ENCODE results near the gene HMX1.

HMX1 gene

DNA sequence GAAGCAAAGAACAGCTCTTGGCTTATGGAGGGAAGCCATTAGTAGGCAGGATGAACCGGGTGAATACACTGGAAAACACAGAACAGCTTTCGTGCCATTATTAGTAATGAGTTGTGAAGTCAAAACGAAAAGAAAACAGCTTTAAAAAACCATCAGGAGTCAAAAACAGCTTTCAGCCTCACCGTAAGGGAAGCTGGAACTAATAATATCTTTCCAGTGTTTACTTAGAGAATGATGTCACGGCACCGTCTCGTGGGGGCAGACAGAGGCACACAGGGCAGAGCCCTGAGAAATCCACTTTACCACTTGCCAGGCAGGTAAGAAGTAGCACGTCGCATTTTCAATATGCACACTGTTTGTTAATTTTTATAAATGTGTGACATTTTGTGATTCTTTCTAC lies 37.9 kb upstream of the HMX1 start:
- DNase-seq (no peak), ATAC-seq (no peak)

GRCh38 chr4:8908206-8908893 lies 36.7 kb upstream of the HMX1 start:
- DNase-seq = no peak
- ATAC-seq = no peak

DNA sequence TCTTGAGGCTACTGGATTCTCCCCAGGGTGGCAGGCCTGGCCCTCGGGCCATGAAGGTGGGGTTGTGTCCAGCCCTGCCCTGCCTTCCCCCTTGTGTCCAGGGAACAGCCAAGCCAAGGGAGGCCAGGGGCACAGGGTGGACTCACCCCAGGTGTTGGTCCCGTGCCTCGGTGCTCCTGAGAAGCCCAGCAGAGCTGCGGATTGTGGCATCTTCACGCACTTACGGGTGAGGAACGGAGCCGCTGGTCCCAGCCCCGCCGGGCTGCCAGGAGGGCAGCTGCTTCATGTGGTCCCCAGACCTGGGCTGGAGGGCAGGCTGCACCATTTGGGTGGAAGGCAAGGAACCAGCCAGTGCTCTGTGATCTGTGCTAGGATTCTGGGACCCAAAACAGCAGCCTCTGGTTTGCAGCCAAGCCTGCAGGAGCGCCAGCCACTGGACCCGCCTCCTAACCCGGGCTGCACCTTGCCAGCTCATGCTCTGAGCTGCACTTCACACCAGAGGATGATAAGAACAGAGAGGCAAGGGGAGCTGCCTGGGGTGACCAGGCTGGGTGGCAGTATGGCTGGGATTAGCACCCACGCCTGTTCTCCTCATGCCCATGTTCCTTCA lies 36.1 kb upstream of the HMX1 start:
- no peak for DNase-seq
- ATAC-seq = no peak

GRCh38 chr4:8906991-8907595 lies 35.5 kb upstream of the HMX1 start:
- DNase-seq (no peak), ATAC-seq (no peak)

DNA sequence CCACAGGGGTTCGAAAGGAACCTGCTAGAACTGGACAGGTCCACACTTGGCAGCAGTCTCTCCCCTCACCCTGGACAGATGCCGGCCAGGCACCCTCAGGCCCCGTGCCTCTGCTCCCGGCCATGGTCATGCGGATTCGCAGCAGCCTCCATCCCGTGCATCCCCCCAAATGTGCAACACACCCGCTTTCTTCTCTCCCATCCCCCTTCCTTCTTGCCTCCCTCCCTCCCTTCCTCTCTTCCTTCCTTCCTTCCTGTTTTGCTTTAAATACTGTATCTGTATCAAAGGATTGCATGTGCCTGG lies 35.0 kb upstream of the HMX1 start:
- DNase-seq = no peak
- no peak for ATAC-seq

GRCh38 chr4:8905773-8906667 lies 34.4 kb upstream of the HMX1 start:
- no peak for DNase-seq
- ATAC-seq = no peak

DNA sequence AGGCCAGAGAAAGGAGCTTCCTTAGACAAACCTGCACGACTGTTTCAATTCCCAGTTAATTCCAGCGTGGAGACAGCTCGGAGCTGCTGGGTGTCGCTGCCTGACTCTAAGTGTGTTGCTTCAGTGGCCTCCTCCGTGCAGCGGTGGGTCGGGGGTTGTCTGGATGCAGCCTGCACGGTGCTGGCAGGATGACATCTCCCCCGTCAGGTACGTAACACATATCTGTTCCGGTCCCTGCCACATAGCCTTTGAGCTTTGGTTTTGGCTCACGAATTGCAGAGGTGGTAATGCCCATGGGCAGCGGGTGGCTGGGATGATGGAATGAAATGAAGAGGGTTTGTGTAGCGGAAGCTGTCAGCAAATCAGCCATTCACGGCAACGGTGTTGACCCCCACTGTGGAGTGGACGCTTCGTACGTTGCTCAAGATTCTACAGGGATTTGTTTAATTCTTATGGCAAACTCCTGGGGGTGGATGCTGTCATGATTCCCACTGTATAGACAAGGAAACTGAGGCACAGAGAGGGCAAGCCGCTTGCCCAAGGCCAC lies 33.7 kb upstream of the HMX1 start:
- DNase-seq (no peak), ATAC-seq (no peak)

DNA sequence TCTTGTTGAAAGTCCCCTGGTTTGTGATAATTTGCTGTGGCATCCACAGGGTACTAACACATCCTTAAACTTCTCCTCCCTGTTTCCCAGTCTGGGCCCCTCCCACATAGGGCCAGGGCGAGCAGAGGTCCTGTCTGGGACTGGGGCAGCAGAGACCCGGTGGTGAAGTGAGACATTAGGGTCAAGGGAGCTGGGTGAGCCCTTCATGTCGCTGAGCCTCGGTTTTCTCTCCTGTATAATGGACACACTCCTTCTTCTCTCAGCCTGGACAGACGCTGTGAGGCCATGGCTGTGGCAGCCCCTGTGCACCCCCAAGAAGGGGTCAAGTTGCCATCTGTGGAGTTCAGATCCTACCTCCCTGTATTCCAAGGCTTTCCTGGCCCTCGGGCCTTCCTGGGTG lies 33.0 kb upstream of the HMX1 start:
- DNase-seq = no peak
- no peak for ATAC-seq

DNA sequence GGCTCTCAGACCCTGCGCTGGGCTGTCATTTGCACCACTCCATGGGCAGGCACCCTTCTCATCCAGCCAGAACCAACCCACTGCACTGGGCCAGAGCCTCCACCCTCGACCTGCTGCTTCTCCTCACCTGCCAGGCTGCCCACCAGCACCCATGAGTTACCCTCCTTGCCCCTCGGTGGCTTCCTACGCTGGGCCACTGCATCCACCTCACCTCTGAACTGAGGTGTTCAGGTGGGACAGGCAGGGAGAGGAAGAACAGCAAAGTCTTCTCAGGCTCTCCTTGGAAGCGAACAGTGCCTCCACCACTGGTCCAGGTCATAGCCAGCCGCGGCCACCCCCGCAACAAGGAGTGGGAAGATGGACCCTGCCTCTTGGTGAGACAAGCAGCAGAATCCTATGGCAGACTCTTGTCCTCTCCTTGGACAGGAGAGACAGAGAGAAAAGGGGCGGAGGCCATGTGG lies 32.4 kb upstream of the HMX1 start:
- DNase-seq (no peak), ATAC-seq (no peak)

DNA sequence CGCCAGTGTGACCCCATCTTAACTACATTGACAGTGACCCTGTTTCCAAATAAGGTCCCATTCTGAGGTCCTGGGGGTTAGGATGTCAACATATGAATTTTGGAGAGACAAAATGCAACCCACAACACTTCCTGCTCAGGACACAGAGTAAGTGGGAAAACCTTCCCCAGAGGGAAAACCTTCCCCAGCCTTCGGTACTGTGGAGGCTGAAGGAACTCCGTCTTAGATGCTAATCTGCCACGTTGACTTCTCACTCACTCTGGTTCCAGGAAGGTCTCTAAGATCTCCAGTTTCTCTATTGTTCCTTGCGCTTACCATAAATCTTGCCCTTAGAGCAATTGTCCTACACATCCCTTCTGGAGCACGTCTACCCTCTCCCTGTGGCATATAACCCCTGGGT lies 29.7 kb upstream of the HMX1 start:
- DNase-seq = no peak
- no peak for ATAC-seq

DNA sequence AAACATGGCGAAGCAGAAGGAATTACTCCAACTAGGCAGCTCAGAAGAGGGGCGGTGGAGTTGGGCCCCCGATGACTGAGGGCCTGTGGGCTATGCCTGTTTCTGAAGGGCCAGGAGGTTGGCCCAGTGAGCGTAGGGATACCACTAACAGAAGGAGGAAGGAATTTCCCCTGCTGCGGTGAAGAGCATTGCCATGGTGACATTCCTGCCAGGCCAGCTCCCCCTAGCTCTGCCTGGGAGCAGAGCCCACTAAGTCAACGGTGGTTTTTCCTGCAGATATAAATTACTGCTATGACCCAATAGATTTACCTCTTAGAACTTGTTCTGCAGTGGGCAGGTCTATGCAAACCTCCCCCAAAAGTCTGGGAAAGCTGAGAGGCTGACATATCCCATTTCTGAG lies 28.9 kb upstream of the HMX1 start:
- no peak for DNase-seq
- ATAC-seq = no peak

DNA sequence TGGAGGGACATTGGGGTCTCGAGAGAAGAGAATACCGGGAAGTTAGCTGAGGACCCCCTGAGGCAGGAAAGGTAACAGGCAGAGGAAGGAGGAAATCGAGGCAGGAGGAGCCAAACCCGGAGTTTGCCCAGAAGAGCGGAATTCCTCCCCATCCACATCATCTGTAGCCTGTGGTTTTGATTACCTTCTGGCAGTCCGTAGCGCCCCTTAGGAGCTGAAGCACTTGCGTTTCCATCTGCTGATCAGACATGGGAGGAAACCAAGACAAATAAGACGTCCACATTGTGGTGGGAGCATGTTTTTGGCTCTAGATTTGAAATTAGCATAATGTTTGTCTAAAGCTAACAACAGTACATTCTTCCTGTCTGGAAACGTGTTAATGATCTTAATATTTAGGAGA lies 26.8 kb upstream of the HMX1 start:
- ATAC-seq (no peak), DNase-seq (no peak)

GRCh38 chr4:8897251-8898167 lies 25.9 kb upstream of the HMX1 start:
- no peak for DNase-seq
- ATAC-seq = no peak

- no peak for ATAC-seq
- no peak for DNase-seq
These were observed 24.9 kb upstream of the HMX1 start for GRCh38 chr4:8896506-8896905.

- ATAC-seq (no peak), DNase-seq (no peak)
These were observed 24.4 kb upstream of the HMX1 start for GRCh38 chr4:8896071-8896470.

GRCh38 chr4:8895295-8895694 lies 23.7 kb upstream of the HMX1 start:
- ATAC-seq (no peak), DNase-seq (no peak)

DNA sequence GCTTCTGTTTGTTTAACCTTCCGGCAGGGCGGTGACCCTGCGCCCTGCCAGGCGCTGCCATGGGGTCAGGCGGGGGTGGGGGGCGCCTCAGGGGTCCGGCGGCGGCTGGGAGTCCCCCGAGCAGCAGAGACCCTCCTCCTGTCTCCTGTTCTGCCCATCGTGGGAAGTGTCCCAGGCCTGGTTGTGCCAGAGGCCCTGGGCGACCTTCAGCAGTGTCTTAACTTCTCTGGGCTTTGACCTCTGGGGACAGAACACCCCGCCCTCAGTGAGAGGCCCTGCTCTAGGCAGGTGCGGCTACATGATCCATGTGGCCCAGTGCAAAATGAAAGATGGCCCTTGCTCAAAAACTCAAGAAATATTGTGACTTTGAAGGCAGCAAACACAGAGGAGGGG lies 22.8 kb upstream of the HMX1 start:
- ATAC-seq (no peak), DNase-seq (no peak)

DNA sequence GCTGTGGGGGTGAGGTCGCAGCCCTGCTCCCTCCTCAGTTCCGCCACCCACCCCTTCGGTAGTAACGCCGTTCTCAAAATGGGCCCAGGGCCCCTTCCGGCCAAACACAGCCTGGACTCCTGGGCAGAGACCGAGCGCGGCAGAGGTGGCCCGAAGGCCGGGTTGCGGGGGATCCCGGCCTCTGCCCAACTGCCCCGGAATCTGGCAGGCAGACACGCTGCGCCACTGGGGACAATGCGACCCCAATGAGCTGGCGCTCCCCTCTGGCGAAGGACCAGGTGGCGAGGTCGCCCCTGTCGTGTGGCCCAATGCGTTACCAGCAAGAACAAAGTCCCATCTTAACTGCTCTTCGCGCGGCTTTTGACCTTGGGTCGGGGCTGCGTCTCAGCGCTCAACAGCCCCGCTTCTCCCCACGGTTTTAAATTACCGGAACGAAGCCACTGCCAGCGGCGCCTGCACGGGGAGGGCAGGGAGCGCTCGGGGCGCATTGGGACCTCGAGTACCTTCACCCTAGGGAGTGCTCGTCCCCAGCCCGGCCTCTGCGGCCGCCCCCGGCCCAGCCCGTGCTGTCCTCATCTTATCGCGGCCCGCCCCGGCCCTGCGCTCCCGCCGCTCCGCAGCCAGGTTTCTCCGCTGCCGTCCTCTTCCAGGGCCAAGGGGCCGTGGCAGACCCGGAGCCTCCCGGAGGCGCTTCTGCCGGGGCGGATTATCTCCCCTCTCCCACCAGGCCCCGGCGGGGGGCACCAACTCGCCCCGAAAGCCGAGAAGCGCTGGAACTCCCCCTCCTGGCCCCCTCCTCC lies 22.2 kb upstream of the HMX1 start:
- ATAC-seq = no peak
- DNase-seq = no peak

GRCh38 chr4:8893227-8893623 lies 21.6 kb upstream of the HMX1 start:
- ATAC-seq = no peak
- no peak for DNase-seq

DNA sequence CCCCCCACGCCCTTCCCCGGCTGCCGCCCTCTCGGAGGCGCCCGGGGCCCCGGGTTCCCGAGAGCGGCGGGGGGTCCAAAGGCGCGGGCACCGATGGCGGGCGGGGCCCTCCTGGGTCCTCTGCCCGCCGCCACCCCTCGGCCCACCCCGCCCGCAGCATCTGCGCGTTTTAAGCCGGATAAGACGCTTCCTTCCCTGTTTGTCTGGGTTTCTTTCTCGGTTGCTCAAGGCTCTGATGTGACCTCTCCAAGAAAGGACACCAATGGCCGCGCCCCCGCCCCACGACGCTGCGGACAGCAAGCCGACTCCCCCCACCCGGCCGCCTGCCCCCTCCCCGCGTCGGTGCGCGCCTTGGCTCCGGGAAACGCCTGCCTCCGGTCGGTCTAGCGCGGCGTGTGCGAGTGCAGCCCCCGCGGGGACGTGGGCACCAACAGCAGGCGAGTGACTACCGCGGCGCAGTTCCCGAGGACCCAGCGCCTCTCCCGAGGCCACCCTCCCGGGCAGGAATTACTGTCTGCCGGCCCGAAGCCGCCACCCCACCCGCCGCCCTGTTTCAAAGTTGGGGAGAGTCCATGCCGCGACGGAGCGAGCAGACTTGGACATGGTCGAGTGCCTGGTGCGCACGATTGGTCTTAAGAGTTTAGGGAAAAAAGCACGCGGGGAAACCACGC lies 21.1 kb upstream of the HMX1 start:
- no peak for ATAC-seq
- no peak for DNase-seq

Measured in stimulated activated naive CD8-positive, alpha-beta T cell treated with anti-CD3 and anti-CD28 coated beads, Interleukin-15, Interleukin-2, amounts not matched to agents 100 U/mL and 50 U/mL, for 24 hours (primary cell).